GM12891 (cell line): Measurements from ENCODE around the gene SEC31A.

ENCODE experiments used
- POLR2A ChIP-seq: IDR thresholded peaks from 2 replicates; pipeline ENCODE4 v1.6.1; 2011; ENCODE audit warnings: low read depth, low read length, control low read depth
- POLR2AphosphoS5 ChIP-seq: IDR thresholded peaks from 2 replicates; pipeline ENCODE4 v1.6.1; 2011; ENCODE audit warnings: low read depth, low read length, control low read depth
- POU2F2 ChIP-seq: IDR thresholded peaks from 2 replicates; pipeline ENCODE4 v1.6.1; 2011; ENCODE audit warnings: low read depth, mild to moderate bottlenecking, control low read depth, low read length, moderate library complexity
- SPI1 ChIP-seq: IDR thresholded peaks from 2 replicates; pipeline ENCODE4 v1.6.1; 2011; ENCODE audit warnings: low read depth, low read length, control low read depth
- TAF1 ChIP-seq: IDR thresholded peaks from 2 replicates; pipeline ENCODE4 v1.6.1; 2011; ENCODE audit warnings: low read depth, low read length, control low read depth

DNA sequence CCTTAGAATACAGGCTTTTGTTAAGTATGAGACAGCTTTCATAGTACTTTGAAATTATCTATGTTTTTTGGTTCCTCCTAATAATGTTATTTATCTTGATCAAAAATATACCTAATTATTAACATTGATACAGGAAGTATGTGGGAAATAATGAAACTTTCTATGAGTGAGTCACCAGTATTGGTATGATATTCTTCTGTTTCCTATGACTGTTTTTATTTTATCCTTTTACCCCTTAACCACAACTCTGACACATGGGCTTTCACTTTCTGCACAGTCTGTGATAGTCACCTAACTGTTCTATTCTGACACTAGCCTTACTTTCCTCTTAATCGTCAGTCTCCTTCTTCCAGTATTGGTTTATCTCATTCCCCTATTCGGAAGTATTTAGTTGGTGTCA is 14.3 kb upstream of the SEC31A start:
- TF ChIP-seq POLR2A = no peak
- no peak for TF ChIP-seq POLR2AphosphoS5
- TF ChIP-seq TAF1 = no peak
- TF ChIP-seq SPI1 = no peak
- TF ChIP-seq POU2F2 = no peak
